HG02870 (cell line): Measurements from ENCODE around the gene SLC1A2.
A peak's percentile ranks its signal among the peaks of the same experiment; 100 is the strongest.

Source experiments
- ATAC-seq: cut with Tn5 transposase; IDR thresholded peaks from one replicate; pipeline ENCODE4 v1.9.1; 2021; ENCODE audit warnings: mild to moderate bottlenecking, moderate library complexity; ENCODE audit not compliant: unreplicated experiment

Gene SLC1A2

DNA sequence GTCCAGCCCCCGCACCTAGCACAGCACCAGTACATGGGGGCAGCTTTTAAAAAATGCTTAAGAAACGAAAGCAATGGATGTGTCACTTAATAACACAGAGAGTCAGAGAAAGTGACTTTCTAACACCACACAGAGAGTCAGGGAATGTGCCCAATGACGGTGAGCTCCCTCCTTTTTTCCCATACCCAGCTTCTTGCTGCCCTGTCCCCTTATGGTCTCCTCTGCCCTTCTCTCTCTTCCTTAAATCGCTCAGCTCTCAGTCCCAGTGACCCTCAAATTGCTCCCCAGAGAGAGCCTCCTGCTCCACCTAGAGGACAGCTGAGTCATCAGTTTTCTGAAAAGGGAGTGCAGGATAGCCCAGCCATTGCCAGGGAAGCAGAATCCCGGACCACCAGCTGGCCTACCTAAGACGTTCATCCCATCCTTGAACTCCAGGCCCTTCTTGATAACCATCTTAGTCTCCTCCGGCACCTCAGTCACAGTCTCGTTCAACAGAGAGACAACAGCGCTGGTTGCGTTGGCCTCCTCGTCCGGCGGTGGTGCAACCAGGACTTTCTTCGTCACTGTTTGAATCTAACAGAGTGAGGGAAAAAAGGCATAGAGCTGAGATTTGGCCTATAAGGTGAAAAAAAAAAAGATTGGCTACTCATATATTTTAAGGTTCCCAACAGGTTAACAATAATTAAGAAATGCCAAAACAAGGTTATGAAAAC is 113.5 kb downstream of the SLC1A2 start:
- ATAC-seq = peak; percentile 50

DNA sequence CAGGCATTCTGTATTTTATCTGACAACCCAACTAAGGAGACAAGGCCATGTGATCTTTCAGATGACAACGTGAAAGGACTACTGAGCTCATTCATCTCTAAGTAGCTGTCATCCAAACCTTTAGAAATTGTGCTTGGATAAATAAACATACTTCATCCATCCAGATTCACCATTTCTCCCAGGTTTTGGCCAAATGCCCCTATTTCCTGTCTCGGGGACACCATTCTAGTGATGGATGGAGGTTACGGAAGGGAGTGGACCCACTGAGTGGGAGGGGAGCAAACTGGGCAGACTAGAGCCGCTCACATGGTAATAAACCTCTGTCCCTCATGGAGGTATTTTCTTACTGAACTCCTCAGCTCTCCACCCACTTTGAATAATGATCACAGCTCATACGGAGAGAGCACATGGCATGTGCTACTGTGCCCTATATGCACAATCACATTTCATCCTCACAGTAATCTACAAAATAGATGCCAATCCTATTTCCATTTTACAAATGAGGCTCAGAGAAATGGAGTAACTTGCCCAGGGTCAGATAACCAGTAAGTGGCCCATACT is 114.4 kb downstream of the SLC1A2 start:
- no peak for ATAC-seq

- ATAC-seq = no peak
These were observed 115.0 kb downstream of the SLC1A2 start for GRCh38 chr11:35304386-35304775.

DNA sequence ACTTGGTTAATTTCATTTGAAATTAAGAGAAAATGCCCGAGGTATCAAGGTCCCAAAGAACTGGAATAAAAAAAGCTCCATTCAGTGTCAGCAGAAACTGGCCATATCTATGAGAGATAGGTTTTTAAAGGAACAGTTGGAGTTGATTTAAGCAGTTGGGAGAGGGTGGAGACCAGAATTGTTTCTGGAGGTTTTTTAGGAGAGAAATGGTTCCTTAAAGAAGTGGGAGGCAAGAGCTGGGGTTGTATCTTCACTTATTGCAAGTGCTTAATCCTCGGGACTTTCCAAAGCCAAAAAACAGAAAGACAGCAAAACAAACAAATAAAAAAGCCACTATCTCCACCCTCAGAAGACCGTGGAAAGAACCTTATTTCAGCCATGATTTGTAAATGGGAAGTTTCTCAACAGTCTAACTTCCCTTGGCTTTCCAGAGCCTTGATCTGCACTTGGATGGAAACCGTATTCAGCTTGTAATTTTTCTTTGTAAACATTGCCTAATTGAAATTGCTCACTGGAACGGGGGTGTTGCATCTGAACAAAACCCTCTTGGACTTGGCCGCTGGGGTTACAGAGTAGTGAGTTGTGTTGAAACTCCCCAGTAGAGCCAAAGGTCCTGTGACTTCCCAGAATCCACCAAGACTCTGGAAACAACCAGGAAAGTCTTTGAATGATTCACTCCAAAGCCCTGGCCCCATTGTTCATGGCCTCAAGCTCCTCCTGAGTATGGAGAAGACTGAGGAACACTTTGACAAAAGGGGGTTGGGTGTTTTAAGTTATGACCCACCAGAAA is 115.6 kb downstream of the SLC1A2 start:
- no peak for ATAC-seq

DNA sequence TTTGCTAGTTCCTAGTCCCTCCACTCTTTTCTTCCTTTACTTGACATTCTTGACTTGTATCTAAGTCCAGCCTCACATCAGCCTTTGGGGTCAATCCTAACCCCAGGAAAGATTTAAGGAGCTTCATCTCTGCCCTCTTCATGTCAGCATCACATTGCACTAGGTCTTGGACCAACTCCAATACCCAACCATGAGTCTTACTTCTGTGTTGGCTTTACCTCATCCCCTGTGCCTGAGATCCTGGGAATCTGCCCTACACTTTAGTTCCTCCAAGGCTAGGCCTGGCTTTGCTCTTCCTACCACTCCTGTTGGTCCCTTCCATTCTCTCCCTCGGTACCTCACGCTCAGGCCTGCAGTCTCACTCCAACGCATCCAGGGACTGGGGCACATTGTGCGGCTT is 117.0 kb downstream of the SLC1A2 start:
- no peak for ATAC-seq

GRCh38 chr11:35298369-35298768 is 121.0 kb downstream of the SLC1A2 start:
- ATAC-seq = no peak

GRCh38 chr11:35295751-35296150 is 123.6 kb downstream of the SLC1A2 start:
- no peak for ATAC-seq

DNA sequence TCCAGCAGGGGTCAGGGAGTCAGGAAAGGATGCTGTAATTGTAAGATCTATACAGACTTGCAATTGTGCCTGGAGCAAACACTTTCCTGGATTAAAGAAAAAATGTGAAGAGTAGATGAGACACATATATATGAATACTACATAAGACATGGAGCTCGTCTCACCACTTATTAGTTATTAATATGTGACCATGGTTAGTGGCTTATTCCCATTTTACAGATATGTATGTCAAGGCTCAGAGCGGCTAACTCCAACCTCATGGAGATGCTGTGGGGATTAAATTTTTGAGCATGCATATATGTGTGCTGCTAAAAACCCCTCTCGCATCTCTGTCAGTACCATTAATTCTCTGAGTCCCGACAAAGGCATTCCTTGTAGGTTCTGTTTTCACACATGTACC is 125.7 kb downstream of the SLC1A2 start:
- ATAC-seq = no peak

GRCh38 chr11:35293035-35293434 is 126.3 kb downstream of the SLC1A2 start:
- ATAC-seq = no peak

- ATAC-seq = no peak
These were observed 127.1 kb downstream of the SLC1A2 start for GRCh38 chr11:35292279-35292678.

DNA sequence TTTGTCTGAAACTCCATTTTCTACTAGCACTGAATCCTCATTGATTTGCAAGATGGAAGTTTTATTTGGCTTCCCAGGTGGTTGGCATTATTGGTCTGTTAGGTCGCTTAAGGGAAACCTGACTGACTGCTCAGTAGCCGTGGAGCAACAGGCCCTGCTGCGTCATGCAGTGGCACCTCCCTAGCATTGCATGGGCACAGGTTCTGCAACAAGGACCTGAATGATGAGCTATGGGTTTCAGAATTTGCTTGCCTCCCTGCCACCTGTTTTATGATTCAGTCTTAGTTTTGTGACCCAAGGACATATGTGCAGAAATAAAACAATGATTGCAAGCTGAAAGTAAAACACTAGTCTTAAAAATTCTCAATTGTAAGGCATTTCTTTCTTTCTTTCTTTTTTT is 128.5 kb downstream of the SLC1A2 start:
- ATAC-seq = no peak

DNA sequence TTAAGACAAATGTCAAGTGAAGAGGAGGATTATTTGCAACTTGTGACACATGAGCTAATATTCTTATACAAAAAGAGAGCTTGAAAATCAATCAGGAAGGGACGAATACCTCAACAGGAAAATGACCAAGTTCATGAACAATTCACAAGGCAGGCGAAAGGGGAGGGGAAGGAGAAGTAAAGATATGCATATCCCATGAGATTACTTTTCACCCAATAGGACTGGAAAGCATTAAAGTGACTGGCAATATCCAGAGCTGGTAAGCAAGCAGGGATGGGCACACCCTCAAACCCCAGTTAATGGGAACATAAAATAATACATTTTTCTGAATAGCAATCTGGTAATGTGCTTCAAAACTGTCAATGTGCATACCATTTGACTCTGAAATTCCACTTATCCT is 129.5 kb downstream of the SLC1A2 start:
- no peak for ATAC-seq

DNA sequence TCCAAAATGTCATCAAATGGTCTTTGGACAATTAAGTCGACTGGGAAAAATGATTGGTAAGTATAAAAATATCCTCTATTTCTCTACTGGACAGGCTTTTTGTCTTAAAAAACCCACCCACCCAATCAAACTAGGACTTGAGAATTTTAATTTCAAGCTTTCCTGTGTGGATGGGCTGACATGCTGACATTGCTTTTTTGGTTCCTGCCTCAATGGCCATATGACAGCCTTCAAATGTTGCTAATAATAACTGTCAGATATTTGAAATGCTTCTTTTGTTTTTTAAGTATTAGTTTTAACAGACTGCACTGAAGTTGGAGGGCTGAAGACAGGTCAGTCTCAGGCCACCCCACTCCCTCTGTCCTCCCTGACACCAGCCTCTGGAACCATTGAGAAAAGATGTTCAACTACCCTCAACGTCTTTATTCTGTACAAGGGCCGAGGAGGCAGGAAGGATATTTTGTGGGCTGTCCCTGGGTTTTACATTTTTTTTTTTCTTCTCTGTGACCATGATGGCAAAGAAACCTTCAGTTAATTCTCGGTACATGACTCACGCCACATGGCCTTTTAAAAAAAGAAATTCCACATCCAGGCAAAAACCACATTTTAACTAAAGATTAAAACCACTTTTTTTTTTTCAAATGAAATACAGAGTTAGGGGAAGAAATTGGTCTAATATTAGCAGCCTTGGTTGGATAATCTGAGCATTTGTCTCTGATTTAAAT is 130.4 kb downstream of the SLC1A2 start:
- no peak for ATAC-seq

DNA sequence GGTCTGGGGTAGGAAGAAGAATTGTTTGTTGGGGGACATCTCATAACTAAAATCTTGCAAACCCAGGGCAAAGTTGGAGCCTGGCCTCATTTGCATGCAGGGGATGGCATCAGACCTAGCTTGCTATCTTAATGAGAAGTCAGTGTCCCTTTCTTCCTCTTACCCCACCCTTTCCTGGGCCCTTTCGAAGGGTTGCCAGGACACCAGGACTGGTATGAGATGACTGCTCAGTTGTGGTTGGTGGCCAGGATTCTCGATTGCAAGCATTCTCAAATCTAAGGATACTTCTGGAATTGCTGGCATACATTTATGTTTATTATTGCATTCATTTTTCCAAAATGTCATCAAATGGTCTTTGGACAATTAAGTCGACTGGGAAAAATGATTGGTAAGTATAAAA is 131.0 kb downstream of the SLC1A2 start:
- ATAC-seq = no peak

- ATAC-seq = no peak
These were observed 131.9 kb downstream of the SLC1A2 start for GRCh38 chr11:35287344-35287890.

- no peak for ATAC-seq
These were observed 133.2 kb downstream of the SLC1A2 start for GRCh38 chr11:35286126-35286525.

DNA sequence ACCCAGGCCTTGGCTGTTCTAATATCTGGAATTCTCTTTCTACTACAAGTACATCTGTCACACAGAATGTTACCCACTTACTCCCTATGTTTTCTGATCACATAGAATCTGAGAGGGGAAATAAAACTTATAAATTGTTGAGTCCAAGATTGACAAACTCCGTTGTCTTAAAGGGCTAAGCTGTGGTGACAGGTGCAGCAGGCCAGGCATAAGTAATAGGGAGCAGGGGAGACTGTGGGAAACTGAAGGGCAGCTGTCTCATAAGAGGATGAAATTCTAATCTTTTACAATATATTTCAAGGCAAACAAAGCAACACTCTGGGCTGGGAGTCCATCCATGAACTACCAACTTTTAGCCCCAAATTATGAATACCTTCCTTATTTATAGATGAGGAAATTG is 133.9 kb downstream of the SLC1A2 start:
- ATAC-seq = no peak

GRCh38 chr11:35282221-35282882 is 137.0 kb downstream of the SLC1A2 start:
- ATAC-seq = no peak

GRCh38 chr11:35281169-35281688 is 138.1 kb downstream of the SLC1A2 start:
- ATAC-seq = no peak

DNA sequence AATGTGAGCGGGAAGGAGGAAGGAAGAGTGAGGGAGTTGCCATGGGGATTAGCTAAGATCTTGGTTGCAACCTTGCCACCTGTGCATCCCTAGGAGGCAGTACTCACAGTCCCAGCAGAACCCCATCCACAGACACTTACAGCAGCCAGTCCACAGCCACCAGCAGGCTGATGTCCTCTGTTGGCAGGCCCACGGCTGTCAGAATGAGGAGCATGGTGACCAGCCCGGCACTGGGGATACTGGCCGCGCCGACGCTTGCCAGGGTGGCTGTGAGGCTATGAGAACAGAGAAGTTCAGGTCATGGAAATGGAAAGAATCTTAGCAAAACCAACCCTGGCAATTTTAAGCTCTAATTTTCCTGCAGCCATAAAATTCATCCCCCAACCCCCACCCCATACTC is 138.6 kb downstream of the SLC1A2 start:
- no peak for ATAC-seq
